Measurements from ENCODE around the gene TTF2.

DNA sequence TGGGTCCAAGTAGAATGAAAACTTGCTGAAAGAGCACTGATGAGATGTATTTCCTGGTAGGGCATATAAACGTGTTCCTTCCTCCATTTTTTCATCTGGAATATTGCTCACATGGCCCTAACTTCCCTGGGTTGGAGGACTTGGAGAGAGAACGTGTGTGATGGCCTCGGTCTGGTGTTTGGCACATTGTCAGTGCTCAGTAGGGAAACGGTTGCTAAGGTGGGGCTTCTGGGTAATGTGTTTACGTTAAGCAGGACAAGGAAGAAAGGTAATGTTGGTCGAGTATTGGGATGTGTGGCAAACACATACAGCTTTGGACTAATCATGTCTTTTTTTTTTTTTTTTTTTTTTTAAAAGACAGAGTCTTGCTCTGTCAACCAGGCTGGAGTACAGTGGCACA, 6.2 kb downstream of the TTF2 start:
- TF ChIP-seq CTCF (IDR thresholded peaks at IDR 0.05): no peak
- no peak for TF ChIP-seq POLR2A (IDR thresholded peaks at IDR 0.05)
